Endothelial cell (in vitro differentiated cells): ENCODE results near the gene ARRDC5. TPM values are rescaled to one million over a fixed set of nuclear protein-coding genes. Genes with fewer than 3 reads are reported as not detected.

Experiments used
- DNase-seq: peaks from one replicate; pipeline ENCODE4 v3.0.0; 2021; ENCODE audit warnings: low spot score
- H3K27ac Mint-ChIP-seq: one replicate; pipeline ENCODE4 v1.8.0; 2021; ENCODE audit warnings: mixed read lengths, inconsistent platforms; ENCODE audit not compliant: unreplicated experiment
- H3K27me3 Mint-ChIP-seq: one replicate; pipeline ENCODE4 v1.8.0; 2021; ENCODE audit warnings: mild to moderate bottlenecking, moderate library complexity, mixed read lengths, inconsistent platforms; ENCODE audit not compliant: unreplicated experiment
- H3K36me3 Mint-ChIP-seq: one replicate; pipeline ENCODE4 v1.8.0; 2021; ENCODE audit warnings: mild to moderate bottlenecking, low read depth, mixed read lengths, inconsistent platforms; ENCODE audit not compliant: unreplicated experiment
- H3K4me1 Mint-ChIP-seq: one replicate; pipeline ENCODE4 v1.8.0; 2021; ENCODE audit warnings: mild to moderate bottlenecking, mixed read lengths, inconsistent platforms; ENCODE audit not compliant: unreplicated experiment
- H3K4me3 Mint-ChIP-seq: one replicate; pipeline ENCODE4 v1.8.0; 2021; ENCODE audit warnings: mild to moderate bottlenecking, mixed read lengths, inconsistent platforms; ENCODE audit not compliant: unreplicated experiment
- H3K9me3 Mint-ChIP-seq: one replicate; pipeline ENCODE4 v1.8.0; 2021; ENCODE audit warnings: mixed read lengths, inconsistent platforms; ENCODE audit not compliant: unreplicated experiment
- CTCF ChIP-seq: fragments of 200-600 bp; sonication (generic); IDR thresholded peaks from one replicate; pipeline ENCODE4 v1.5.0; 2021; ENCODE audit warnings: antibody characterized with exemption; ENCODE audit not compliant: unreplicated experiment
- total RNA-seq: library from RNA; stranded (reverse); fragmentation: NEBNext Ultra II Directional; extraction: Animal tissue kit (Norgen Biotek cat#: 25700); gene quantifications from one replicate; pipeline ENCODE4 v1.2.1, GENCODE V29; 2021; ENCODE audit not compliant: unreplicated experiment

ARRDC5 gene
- total RNA-seq, 1 donor from 2014 or later, result not detected

GRCh38 chr19:4910594-4911281, 8.0 kb upstream of the ARRDC5 start:
- peak overlapping the region; percentile 94 for H3K4me3 Mint-ChIP-seq
- H3K36me3 Mint-ChIP-seq, result no peaks in the 10 kb centered on the region
- no peak for TF ChIP-seq CTCF
- no peak for DNase-seq
- H3K27me3 Mint-ChIP-seq, result peaks cover 2% of the 10 kb centered on the region
- H3K4me1 Mint-ChIP-seq, result peaks cover 9% of the 10 kb centered on the region
- H3K27ac Mint-ChIP-seq, result no peak overlapping the region
- H3K9me3 Mint-ChIP-seq, result no peaks in the 10 kb centered on the region

- Mint-ChIP-seq H3K9me3 (no peaks in the 10 kb centered on the region), H3K36me3 (no peaks in the 10 kb centered on the region), H3K27ac (no peak overlapping the region), H3K4me3 (peak overlapping the region; percentile 94), H3K4me1 (peaks cover 9% of the 10 kb centered on the region), H3K27me3 (peaks cover 2% of the 10 kb centered on the region)
- DNase-seq, result peak; percentile 86
- TF ChIP-seq CTCF, result no peak
Observed at GRCh38 chr19:4909897-4910593, 7.3 kb upstream of the ARRDC5 start.

GRCh38 chr19:4909156-4909896, 6.6 kb upstream of the ARRDC5 start, which contains the start of gene UHRF1:
Gene UHRF1, plus strand, starts transcription at chr19:4909501. Its CDS starts 1,385 bp downstream, at chr19:4910886.
- TF ChIP-seq CTCF, result no peak
- Mint-ChIP-seq H3K4me3 (peak within 1 kb of the TSS; percentile 94), H3K36me3 (no peaks in the 10 kb centered on the region), H3K27ac (no peak within 1 kb of the TSS), H3K27me3 (peaks cover 2% of the 10 kb centered on the region), H3K4me1 (peaks cover 9% of the 10 kb centered on the region), H3K9me3 (no peaks in the 10 kb centered on the region)
- no peak for DNase-seq

DNA sequence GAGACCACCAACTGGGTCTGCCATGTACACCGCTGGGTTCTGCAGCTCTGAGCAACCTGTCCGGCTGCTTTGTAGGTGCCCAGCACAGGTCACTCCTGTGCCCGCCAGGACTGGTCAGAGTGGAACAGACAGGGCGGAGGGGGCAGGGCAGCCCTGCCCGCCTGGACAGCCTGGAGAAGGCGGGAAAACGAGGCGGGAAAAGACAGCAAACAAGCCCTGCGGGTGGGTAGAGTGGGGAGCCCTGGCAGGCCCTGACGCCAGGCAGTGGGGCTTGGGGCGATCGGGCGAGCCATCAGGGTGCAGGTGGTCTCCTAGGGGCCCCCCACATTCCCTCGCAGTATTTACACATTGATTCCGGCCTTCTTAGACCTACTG, 6.1 kb upstream of the ARRDC5 start:
- Mint-ChIP-seq H3K27ac (no peak overlapping the region), H3K9me3 (no peaks in the 10 kb centered on the region), H3K4me1 (peaks cover 9% of the 10 kb centered on the region), H3K27me3 (peaks cover 2% of the 10 kb centered on the region), H3K36me3 (no peaks in the 10 kb centered on the region), H3K4me3 (peak overlapping the region; percentile 56)
- no peak for DNase-seq
- TF ChIP-seq CTCF, result no peak
